GM23338 (cell line): ENCODE results near the gene SF1. TPM values are rescaled to one million over a fixed set of nuclear protein-coding genes. Genes with fewer than 3 reads are reported as not detected.

Source experiments
- ATAC-seq: fragments of 200-7000 bp; cut with Tn5 transposase; 3 replicates; pipeline ENCODE4 v1.9.1; 2020
- DNase-seq: peaks from one replicate; pipeline ENCODE4 v3.0.0-alpha.2; 2015; ENCODE audit warnings: low spot score
- H2AFZ ChIP-seq: fragments of 200-600 bp; sonication (generic); 2 replicates; pipeline ENCODE4 v1.8.0; 2016; ENCODE audit warnings: antibody characterized with exemption, mild to moderate bottlenecking, moderate library complexity
- H3F3A ChIP-seq: fragments of 200-600 bp; sonication (generic); replicated peaks from 2 replicates; pipeline ENCODE4 v1.8.0; 2017; ENCODE audit warnings: antibody characterized with exemption, mixed run types, low read depth
- H3K27ac ChIP-seq: fragments of 200-600 bp; sonication (generic); 2 replicates; pipeline ENCODE4 v1.6.1; 2016; ENCODE audit warnings: low read depth
- H3K27me3 ChIP-seq: fragments of 200-600 bp; sonication (generic); 2 replicates; pipeline ENCODE4 v1.8.0; 2016; ENCODE audit warnings: mild to moderate bottlenecking, mixed run types, moderate library complexity; ENCODE audit not compliant: insufficient read depth
- H3K36me3 ChIP-seq: fragments of 200-600 bp; sonication (generic); 2 replicates; pipeline ENCODE4 v1.8.0; 2016; ENCODE audit warnings: mild to moderate bottlenecking; ENCODE audit not compliant: insufficient read depth
- H3K4me1 ChIP-seq: fragments of 200-600 bp; sonication (generic); 2 replicates; pipeline ENCODE4 v1.8.0; 2016; ENCODE audit warnings: mild to moderate bottlenecking, moderate library complexity; ENCODE audit not compliant: insufficient read depth
- H3K4me2 ChIP-seq: fragments of 200-600 bp; sonication (generic); 2 replicates; pipeline ENCODE4 v1.7.1; 2017; ENCODE audit warnings: mixed run types
- H3K4me3 ChIP-seq: fragments of 200-600 bp; sonication (generic); 2 replicates; pipeline ENCODE4 v1.6.1; 2016; ENCODE audit warnings: mixed run types
- H3K79me2 ChIP-seq: fragments of 200-600 bp; sonication (generic); replicated peaks from 2 replicates; pipeline ENCODE4 v1.8.0; 2017; ENCODE audit warnings: mild to moderate bottlenecking; ENCODE audit not compliant: insufficient read depth
- H3K9me2 ChIP-seq: fragments of 200-600 bp; sonication (generic); 2 replicates; pipeline ENCODE4 v1.8.0; 2017; ENCODE audit not compliant: insufficient read depth
- H4K20me1 ChIP-seq: fragments of 200-600 bp; sonication (generic); replicated peaks from 2 replicates; pipeline ENCODE4 v1.8.0; 2017; ENCODE audit warnings: mild to moderate bottlenecking; ENCODE audit not compliant: insufficient read depth
- H3K27ac Mint-ChIP-seq: 2 replicates; pipeline ENCODE4 v1.8.0; 2020; ENCODE audit warnings: inconsistent platforms, mild to moderate bottlenecking, moderate library complexity, mixed read lengths
- H3K27me3 Mint-ChIP-seq: 3 replicates; pipeline ENCODE4 v1.8.0; 2022; ENCODE audit warnings: low read depth, mild to moderate bottlenecking, moderate library complexity, mixed read lengths, inconsistent platforms; ENCODE audit not compliant: insufficient read depth, poor library complexity
- H3K36me3 Mint-ChIP-seq: 3 replicates; pipeline ENCODE4 v1.8.0; 2021; ENCODE audit warnings: low read depth, mild to moderate bottlenecking, inconsistent platforms, moderate library complexity, mixed read lengths
- H3K4me1 Mint-ChIP-seq: 3 replicates; pipeline ENCODE4 v1.8.0; 2020; ENCODE audit warnings: mild to moderate bottlenecking, inconsistent platforms, mixed read lengths
- H3K4me3 Mint-ChIP-seq: 3 replicates; pipeline ENCODE4 v1.8.0; 2021; ENCODE audit warnings: moderate library complexity, mild to moderate bottlenecking, inconsistent platforms, mixed read lengths
- H3K9me3 Mint-ChIP-seq: 3 replicates; pipeline ENCODE4 v1.8.0; 2020; ENCODE audit warnings: moderate library complexity, mild to moderate bottlenecking, inconsistent platforms, mixed read lengths
- CREB1 ChIP-seq: fragments of 250-450 bp; sonication (Bioruptor Pico); IDR thresholded peaks from 2 replicates; pipeline ENCODE4 v1.5.0; 2020; ENCODE audit warnings: low read depth, mild to moderate bottlenecking, moderate library complexity
- EZH2 ChIP-seq: fragments of 200-600 bp; sonication (generic); IDR thresholded peaks from one replicate; pipeline ENCODE4 v1.8.0; 2017; ENCODE audit warnings: antibody characterized with exemption, mild to moderate bottlenecking, low read depth; ENCODE audit not compliant: unreplicated experiment
- EZH2phosphoT487 ChIP-seq: fragments of 200-600 bp; sonication (generic); IDR thresholded peaks from one replicate; pipeline ENCODE4 v1.8.1; 2018; ENCODE audit warnings: antibody characterized with exemption; ENCODE audit not compliant: unreplicated experiment
- JUNB ChIP-seq: IDR thresholded peaks from one replicate; pipeline ENCODE4 v1.6.1; 2016; ENCODE audit warnings: antibody characterized with exemption; ENCODE audit not compliant: unreplicated experiment
- NANOG ChIP-seq: IDR thresholded peaks from 2 replicates; pipeline ENCODE4 v1.6.1; 2016; ENCODE audit warnings: antibody characterized with exemption, borderline replicate concordance
- POLR2AphosphoS5 ChIP-seq: IDR thresholded peaks from 2 replicates; pipeline ENCODE4 v1.6.1; 2016; ENCODE audit warnings: antibody characterized with exemption, low read depth
- STAT1 ChIP-seq: IDR thresholded peaks from one replicate; pipeline ENCODE4 v1.6.1; 2016; ENCODE audit warnings: antibody characterized with exemption; ENCODE audit not compliant: unreplicated experiment
- ZNF114 ChIP-seq: fragments of 250-450 bp; sonication (Bioruptor Pico); IDR thresholded peaks from 2 replicates; pipeline ENCODE4 v1.5.0; 2020; ENCODE audit warnings: mild to moderate bottlenecking, moderate library complexity
- ZNF331 ChIP-seq: fragments of 250-450 bp; sonication (Bioruptor Pico); IDR thresholded peaks from 2 replicates; pipeline ENCODE4 v1.5.0; 2020; ENCODE audit warnings: low read depth, mild to moderate bottlenecking, moderate library complexity
- polyA plus RNA-seq: library from polyadenylated mRNA; unstranded; fragments of >200 nt; fragmentation: Nextera tagmentation; extraction: Ambion mirVana; gene quantifications from 2 replicates; pipeline ENCODE4 v1.2.1, GENCODE V29; 2016
- total RNA-seq: library from RNA; depleted of rRNA; stranded (reverse); fragments of >200 nt; shearing (Covaris generic); gene quantifications from 2 replicates; pipeline ENCODE4 v1.2.3, GENCODE V29; 2014
- TF ChIP-seq, protein P1 (sequence below), 2 experiments: fragments of 200-600 bp in 1 of 2; sonication (generic) in 1 of 2; conservative IDR thresholded peaks; 2 replicates each; pipeline versions ENCODE4 v1.5.1 to v1.6.1; 2016 to 2017; ENCODE audit warnings: antibody characterized with exemption in 2 of 2, low read depth in 2 of 2, mild to moderate bottlenecking in 2 of 2, moderate library complexity in 1 of 2
- TF ChIP-seq, protein P2 (sequence below): IDR thresholded peaks from one replicate; pipeline ENCODE4 v1.6.1; 2018; ENCODE audit warnings: antibody characterized with exemption; ENCODE audit not compliant: unreplicated experiment
- TF ChIP-seq, protein P3 (sequence below): IDR thresholded peaks from 2 replicates; pipeline ENCODE4 v1.6.1; 2016; ENCODE audit warnings: antibody characterized with exemption
- TF ChIP-seq, protein P4 (sequence below): fragments of 250-450 bp; sonication (Bioruptor Pico); IDR thresholded peaks from 2 replicates; pipeline ENCODE4 v1.5.0; 2020; ENCODE audit warnings: mild to moderate bottlenecking, moderate library complexity

The SF1 gene
- total and polyA plus RNA-seq, 2 experiments from 2014 or later = 76.9 to 252 TPM

DNA sequence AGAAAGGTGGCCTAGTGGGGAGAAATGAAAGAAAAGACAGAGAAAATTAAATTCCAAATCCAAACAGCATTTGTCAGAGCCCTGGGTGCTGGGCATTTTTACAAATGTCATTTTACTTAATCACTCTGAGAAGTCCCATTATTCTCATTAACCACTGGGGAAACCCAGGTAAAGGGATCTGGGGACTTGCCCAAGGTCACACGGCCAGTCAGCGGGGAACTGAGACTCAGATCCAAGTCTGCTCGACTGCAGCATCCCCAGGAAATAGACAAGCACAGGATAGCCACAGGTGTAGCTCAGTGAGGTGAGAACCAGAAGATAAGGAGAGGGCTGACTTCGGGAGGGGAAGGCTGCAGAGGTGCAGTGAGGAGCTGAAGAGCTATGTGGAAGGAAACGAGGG is 63.2 kb downstream of the SF1 start:
- Histone ChIP-seq H3K79me2 (no peaks in the 10 kb centered on the region), H4K20me1 (peaks cover 5% of the 10 kb centered on the region; the same call in 1 of the 2 replicates), H2AFZ (no peak overlapping the region), H3K4me3 (no peak overlapping the region), H3F3A (peaks cover 18% of the 10 kb centered on the region), H3K9me2 (no peaks in the 10 kb centered on the region), H3K27me3 (peaks cover 45% of the 10 kb centered on the region), H3K27ac (no peak overlapping the region), H3K4me1 (peaks cover 39% of the 10 kb centered on the region), H3K36me3 (no peaks in the 10 kb centered on the region), H3K4me2 (peak overlapping the region; percentile 88)
- H3K27ac Mint-ChIP-seq = no peak overlapping the region
- H3K9me3 Mint-ChIP-seq = no peaks in the 10 kb centered on the region
- H3K27me3 Mint-ChIP-seq = peaks cover 58% of the 10 kb centered on the region
- TF ChIP-seq, protein P1, sequence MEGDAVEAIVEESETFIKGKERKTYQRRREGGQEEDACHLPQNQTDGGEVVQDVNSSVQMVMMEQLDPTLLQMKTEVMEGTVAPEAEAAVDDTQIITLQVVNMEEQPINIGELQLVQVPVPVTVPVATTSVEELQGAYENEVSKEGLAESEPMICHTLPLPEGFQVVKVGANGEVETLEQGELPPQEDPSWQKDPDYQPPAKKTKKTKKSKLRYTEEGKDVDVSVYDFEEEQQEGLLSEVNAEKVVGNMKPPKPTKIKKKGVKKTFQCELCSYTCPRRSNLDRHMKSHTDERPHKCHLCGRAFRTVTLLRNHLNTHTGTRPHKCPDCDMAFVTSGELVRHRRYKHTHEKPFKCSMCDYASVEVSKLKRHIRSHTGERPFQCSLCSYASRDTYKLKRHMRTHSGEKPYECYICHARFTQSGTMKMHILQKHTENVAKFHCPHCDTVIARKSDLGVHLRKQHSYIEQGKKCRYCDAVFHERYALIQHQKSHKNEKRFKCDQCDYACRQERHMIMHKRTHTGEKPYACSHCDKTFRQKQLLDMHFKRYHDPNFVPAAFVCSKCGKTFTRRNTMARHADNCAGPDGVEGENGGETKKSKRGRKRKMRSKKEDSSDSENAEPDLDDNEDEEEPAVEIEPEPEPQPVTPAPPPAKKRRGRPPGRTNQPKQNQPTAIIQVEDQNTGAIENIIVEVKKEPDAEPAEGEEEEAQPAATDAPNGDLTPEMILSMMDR (conservative IDR thresholded peaks at IDR 0.05; ENCODE audit: low read depth in 2 of 2) = no peak
- TF ChIP-seq ZNF331 (CRISPR knock-in tag) = no peak
- no peak for TF ChIP-seq NANOG
- TF ChIP-seq POLR2AphosphoS5 = no peak
- TF ChIP-seq, protein P2, sequence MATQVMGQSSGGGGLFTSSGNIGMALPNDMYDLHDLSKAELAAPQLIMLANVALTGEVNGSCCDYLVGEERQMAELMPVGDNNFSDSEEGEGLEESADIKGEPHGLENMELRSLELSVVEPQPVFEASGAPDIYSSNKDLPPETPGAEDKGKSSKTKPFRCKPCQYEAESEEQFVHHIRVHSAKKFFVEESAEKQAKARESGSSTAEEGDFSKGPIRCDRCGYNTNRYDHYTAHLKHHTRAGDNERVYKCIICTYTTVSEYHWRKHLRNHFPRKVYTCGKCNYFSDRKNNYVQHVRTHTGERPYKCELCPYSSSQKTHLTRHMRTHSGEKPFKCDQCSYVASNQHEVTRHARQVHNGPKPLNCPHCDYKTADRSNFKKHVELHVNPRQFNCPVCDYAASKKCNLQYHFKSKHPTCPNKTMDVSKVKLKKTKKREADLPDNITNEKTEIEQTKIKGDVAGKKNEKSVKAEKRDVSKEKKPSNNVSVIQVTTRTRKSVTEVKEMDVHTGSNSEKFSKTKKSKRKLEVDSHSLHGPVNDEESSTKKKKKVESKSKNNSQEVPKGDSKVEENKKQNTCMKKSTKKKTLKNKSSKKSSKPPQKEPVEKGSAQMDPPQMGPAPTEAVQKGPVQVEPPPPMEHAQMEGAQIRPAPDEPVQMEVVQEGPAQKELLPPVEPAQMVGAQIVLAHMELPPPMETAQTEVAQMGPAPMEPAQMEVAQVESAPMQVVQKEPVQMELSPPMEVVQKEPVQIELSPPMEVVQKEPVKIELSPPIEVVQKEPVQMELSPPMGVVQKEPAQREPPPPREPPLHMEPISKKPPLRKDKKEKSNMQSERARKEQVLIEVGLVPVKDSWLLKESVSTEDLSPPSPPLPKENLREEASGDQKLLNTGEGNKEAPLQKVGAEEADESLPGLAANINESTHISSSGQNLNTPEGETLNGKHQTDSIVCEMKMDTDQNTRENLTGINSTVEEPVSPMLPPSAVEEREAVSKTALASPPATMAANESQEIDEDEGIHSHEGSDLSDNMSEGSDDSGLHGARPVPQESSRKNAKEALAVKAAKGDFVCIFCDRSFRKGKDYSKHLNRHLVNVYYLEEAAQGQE = no peak
- TF ChIP-seq JUNB = no peak
- no peak for TF ChIP-seq EZH2phosphoT487
- TF ChIP-seq, protein P3, sequence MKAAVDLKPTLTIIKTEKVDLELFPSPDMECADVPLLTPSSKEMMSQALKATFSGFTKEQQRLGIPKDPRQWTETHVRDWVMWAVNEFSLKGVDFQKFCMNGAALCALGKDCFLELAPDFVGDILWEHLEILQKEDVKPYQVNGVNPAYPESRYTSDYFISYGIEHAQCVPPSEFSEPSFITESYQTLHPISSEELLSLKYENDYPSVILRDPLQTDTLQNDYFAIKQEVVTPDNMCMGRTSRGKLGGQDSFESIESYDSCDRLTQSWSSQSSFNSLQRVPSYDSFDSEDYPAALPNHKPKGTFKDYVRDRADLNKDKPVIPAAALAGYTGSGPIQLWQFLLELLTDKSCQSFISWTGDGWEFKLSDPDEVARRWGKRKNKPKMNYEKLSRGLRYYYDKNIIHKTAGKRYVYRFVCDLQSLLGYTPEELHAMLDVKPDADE = no peak
- TF ChIP-seq EZH2 = no peak
- TF ChIP-seq STAT1 = no peak
- TF ChIP-seq ZNF114 = no peak
- TF ChIP-seq, protein P4, sequence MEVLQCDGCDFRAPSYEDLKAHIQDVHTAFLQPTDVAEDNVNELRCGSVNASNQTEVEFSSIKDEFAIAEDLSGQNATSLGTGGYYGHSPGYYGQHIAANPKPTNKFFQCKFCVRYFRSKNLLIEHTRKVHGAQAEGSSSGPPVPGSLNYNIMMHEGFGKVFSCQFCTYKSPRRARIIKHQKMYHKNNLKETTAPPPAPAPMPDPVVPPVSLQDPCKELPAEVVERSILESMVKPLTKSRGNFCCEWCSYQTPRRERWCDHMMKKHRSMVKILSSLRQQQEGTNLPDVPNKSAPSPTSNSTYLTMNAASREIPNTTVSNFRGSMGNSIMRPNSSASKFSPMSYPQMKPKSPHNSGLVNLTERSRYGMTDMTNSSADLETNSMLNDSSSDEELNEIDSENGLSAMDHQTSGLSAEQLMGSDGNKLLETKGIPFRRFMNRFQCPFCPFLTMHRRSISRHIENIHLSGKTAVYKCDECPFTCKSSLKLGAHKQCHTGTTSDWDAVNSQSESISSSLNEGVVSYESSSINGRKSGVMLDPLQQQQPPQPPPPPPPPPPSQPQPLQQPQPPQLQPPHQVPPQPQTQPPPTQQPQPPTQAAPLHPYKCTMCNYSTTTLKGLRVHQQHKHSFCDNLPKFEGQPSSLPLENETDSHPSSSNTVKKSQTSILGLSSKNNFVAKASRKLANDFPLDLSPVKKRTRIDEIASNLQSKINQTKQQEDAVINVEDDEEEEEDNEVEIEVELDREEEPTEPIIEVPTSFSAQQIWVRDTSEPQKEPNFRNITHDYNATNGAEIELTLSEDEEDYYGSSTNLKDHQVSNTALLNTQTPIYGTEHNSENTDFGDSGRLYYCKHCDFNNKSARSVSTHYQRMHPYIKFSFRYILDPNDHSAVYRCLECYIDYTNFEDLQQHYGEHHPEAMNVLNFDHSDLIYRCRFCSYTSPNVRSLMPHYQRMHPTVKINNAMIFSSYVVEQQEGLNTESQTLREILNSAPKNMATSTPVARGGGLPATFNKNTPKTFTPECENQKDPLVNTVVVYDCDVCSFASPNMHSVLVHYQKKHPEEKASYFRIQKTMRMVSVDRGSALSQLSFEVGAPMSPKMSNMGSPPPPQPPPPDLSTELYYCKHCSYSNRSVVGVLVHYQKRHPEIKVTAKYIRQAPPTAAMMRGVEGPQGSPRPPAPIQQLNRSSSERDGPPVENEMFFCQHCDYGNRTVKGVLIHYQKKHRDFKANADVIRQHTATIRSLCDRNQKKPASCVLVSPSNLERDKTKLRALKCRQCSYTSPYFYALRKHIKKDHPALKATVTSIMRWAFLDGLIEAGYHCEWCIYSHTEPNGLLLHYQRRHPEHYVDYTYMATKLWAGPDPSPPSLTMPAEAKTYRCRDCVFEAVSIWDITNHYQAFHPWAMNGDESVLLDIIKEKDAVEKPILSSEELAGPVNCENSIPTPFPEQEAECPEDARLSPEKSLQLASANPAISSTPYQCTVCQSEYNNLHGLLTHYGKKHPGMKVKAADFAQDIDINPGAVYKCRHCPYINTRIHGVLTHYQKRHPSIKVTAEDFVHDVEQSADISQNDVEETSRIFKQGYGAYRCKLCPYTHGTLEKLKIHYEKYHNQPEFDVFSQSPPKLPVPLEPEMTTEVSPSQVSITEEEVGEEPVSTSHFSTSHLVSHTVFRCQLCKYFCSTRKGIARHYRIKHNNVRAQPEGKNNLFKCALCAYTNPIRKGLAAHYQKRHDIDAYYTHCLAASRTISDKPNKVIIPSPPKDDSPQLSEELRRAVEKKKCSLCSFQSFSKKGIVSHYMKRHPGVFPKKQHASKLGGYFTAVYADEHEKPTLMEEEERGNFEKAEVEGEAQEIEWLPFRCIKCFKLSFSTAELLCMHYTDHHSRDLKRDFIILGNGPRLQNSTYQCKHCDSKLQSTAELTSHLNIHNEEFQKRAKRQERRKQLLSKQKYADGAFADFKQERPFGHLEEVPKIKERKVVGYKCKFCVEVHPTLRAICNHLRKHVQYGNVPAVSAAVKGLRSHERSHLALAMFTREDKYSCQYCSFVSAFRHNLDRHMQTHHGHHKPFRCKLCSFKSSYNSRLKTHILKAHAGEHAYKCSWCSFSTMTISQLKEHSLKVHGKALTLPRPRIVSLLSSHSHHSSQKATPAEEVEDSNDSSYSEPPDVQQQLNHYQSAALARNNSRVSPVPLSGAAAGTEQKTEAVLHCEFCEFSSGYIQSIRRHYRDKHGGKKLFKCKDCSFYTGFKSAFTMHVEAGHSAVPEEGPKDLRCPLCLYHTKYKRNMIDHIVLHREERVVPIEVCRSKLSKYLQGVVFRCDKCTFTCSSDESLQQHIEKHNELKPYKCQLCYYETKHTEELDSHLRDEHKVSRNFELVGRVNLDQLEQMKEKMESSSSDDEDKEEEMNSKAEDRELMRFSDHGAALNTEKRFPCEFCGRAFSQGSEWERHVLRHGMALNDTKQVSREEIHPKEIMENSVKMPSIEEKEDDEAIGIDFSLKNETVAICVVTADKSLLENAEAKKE (CRISPR knock-in tag) = no peak
- no peak for TF ChIP-seq CREB1
- ATAC-seq (no peak), DNase-seq (no peak)
- H3K36me3 Mint-ChIP-seq = no peaks in the 10 kb centered on the region; the same call in 2 of the 3 replicates
- H3K4me3 Mint-ChIP-seq = no peak overlapping the region; the same call in 2 of the 3 replicates
- peaks cover 60% of the 10 kb centered on the region for H3K4me1 Mint-ChIP-seq
